PC-9 (cell line): Measurements from ENCODE around the gene USP13. TPM values are rescaled to one million over a fixed set of nuclear protein-coding genes. Genes with fewer than 3 reads are reported as not detected.

Experiments
- BruUV-seq: library from RNA; stranded (reverse); fragments of 400-500 nt; replicated peaks from 2 replicates; lab custom pipeline; 2021; lab: Mats Ljungman, UMichigan
- CTCF ChIA-PET: fragments of 300-600 bp; sonication (Branson Sonifier 250); formaldehyde crosslinking; loops from one replicate; lab custom pipeline; 2022; ENCODE audit warnings: antibody characterized with exemption; lab: Charles Lee
- POLR2A ChIA-PET: fragments of 300-600 bp; sonication (Branson Sonifier 250); formaldehyde crosslinking; loops from one replicate; lab custom pipeline; 2022; ENCODE audit warnings: antibody characterized with exemption; ENCODE audit not compliant: unreplicated experiment; lab: Charles Lee
- DNase-seq, 2 experiments: peaks; one replicate each; pipeline versions ENCODE4 v3.0.0 to v3.0.0-alpha.2; 2015 to 2022; ENCODE audit warnings: mixed read lengths in 1 of 2
- H2AFZ ChIP-seq: fragments of 200-600 bp; sonication (generic); 2 replicates; pipeline ENCODE4 v1.8.1; 2017; ENCODE audit warnings: antibody characterized with exemption
- H3F3A ChIP-seq: fragments of 200-600 bp; sonication (generic); 2 replicates; pipeline ENCODE4 v1.8.1; 2017; ENCODE audit warnings: antibody characterized with exemption, mild to moderate bottlenecking, low read depth; ENCODE audit not compliant: insufficient read depth
- H3K27ac ChIP-seq: fragments of 200-600 bp; sonication (generic); 2 replicates; pipeline ENCODE4 v1.6.1; 2016; ENCODE audit warnings: mixed run types
- H3K27me3 ChIP-seq: fragments of 200-600 bp; sonication (generic); 2 replicates; pipeline ENCODE4 v1.6.1; 2016; ENCODE audit warnings: low read depth, mixed run types; ENCODE audit not compliant: insufficient read depth
- H3K36me3 ChIP-seq: fragments of 200-600 bp; sonication (generic); 2 replicates; pipeline ENCODE4 v1.6.1; 2016; ENCODE audit warnings: low read depth, mixed run types
- H3K4me1 ChIP-seq: fragments of 200-600 bp; sonication (generic); replicated peaks from 2 replicates; pipeline ENCODE4 v1.6.1; 2016; ENCODE audit warnings: mixed run types; ENCODE audit not compliant: insufficient read depth
- H3K4me2 ChIP-seq: fragments of 200-600 bp; sonication (generic); 2 replicates; pipeline ENCODE4 v1.6.1; 2017; ENCODE audit warnings: mixed run types
- H3K4me3 ChIP-seq: fragments of 200-600 bp; sonication (generic); 2 replicates; pipeline ENCODE4 v1.6.1; 2016; ENCODE audit warnings: mixed run types
- H3K79me2 ChIP-seq: fragments of 200-600 bp; sonication (generic); 2 replicates; pipeline ENCODE4 v1.6.1; 2017; ENCODE audit warnings: low read depth, mixed run types
- H3K9me2 ChIP-seq: fragments of 200-600 bp; sonication (generic); 2 replicates; pipeline ENCODE4 v1.8.1; 2017; ENCODE audit warnings: mild to moderate bottlenecking; ENCODE audit not compliant: insufficient read depth
- H3K9me3 ChIP-seq: fragments of 200-600 bp; sonication (generic); 2 replicates; pipeline ENCODE4 v1.8.1; 2016; ENCODE audit warnings: low read depth; ENCODE audit not compliant: insufficient read depth
- H4K20me1 ChIP-seq: fragments of 200-600 bp; sonication (generic); 2 replicates; pipeline ENCODE4 v1.8.1; 2017; ENCODE audit not compliant: insufficient read depth
- EZH2 ChIP-seq: fragments of 200-600 bp; sonication (generic); IDR thresholded peaks from 2 replicates; pipeline ENCODE4 v1.8.0; 2017; ENCODE audit warnings: antibody characterized with exemption, low read depth
- intact Hi-C: fragments of 100-400 bp; cut with micrococcal nuclease; formaldehyde crosslinking; loops from one replicate; pipeline ENCODE4 v1.10.0; 2022; ENCODE audit not compliant: unreplicated experiment
- total RNA-seq: library from RNA; stranded (reverse); gene quantifications from 2 replicates; pipeline ENCODE4 v1.2.3, GENCODE V29; 2021
- TF ChIP-seq, protein P1 (sequence below): fragments of 200-600 bp; sonication (generic); conservative IDR thresholded peaks from 2 replicates; pipeline ENCODE4 v1.6.1; 2017; ENCODE audit warnings: mixed run types, antibody characterized with exemption, mild to moderate bottlenecking, moderate library complexity

The USP13 gene
- total RNA-seq, 1 experiment from 2014 or later: 24.7 TPM

DNA sequence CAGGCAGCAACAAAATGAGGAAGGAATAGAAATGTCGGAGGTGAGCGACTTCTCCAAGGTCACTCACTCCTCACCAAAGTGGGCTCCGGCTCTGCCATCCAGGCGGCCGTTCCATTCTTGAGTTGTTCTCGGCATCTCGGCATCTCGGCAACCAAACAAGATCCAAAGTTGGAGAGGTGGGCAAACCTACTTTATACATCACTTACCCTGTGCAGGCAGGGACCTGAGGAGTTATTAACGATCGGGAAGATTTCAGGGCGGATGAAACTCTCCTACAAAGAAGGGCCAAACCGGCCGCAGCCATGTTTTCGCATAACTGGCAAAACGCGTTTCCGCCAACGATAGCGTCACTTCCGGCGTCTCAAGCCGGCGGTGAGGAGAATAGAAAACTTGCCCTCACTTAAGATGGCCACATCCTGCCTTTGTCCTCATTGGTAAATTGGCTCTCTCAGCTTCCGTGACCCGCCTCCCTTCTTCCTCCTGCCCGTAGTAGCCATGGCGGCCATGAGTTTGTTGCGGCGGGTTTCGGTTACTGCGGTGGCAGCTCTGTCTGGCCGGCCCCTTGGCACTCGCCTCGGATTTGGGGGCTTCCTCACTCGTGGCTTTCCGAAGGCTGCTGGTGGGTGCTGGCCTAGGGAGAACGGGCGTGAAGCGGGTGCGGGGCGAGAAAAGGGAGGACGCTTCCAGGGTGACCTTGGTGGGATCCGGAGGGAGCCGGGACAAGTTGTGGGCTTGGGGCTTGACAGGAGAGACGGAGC, 48.3 kb upstream of the USP13 start, which contains the start of the genes MRPL47 and NDUFB5:
TSS of gene MRPL47 (minus strand) at position 318 of the 758 bp plus-strand sequence. CDS start at position 304, 14 bp downstream.
TSS of gene NDUFB5 (plus strand) at position 474 of the 758 bp plus-strand sequence. CDS start at position 496, 22 bp downstream.
- BruUV-seq: TSS peak; percentile 88
- ChIA-PET POLR2A (interaction anchor here (0.5 to 0.7 kb wide), 3 partner anchors 40 to 287 kb away, joined by 4 to 27 read pairs (median 5); no protein-coding TSS in a partner anchor), CTCF (interaction anchor here (0.6 kb wide), 1 partner anchor 1308 kb away, joined by 9 read pairs; the partner anchor contains the start of gene FXR1)
- Histone ChIP-seq H3K27me3 (no peaks in the 10 kb centered on the region), H3K27ac (peak within 1 kb of the TSS; percentile 76), H3K9me3 (no peaks in the 10 kb centered on the region), H2AFZ (peak within 1 kb of the TSS; percentile 94), H3K4me3 (peak within 1 kb of the TSS; percentile 94), H4K20me1 (0 out of 2 replicates have a peak, but pooled peaks cover under 1% of the 10 kb centered on the region), H3F3A (no peaks in the 10 kb centered on the region), H3K79me2 (peaks cover 54% of the 10 kb centered on the region), H3K36me3 (peaks cover 31% of the 10 kb centered on the region), H3K9me2 (no peaks in the 10 kb centered on the region), H3K4me1 (peaks cover 24% of the 10 kb centered on the region), H3K4me2 (peak within 1 kb of the TSS; percentile 88)
- no peak for TF ChIP-seq EZH2
- TF ChIP-seq, protein P1, sequence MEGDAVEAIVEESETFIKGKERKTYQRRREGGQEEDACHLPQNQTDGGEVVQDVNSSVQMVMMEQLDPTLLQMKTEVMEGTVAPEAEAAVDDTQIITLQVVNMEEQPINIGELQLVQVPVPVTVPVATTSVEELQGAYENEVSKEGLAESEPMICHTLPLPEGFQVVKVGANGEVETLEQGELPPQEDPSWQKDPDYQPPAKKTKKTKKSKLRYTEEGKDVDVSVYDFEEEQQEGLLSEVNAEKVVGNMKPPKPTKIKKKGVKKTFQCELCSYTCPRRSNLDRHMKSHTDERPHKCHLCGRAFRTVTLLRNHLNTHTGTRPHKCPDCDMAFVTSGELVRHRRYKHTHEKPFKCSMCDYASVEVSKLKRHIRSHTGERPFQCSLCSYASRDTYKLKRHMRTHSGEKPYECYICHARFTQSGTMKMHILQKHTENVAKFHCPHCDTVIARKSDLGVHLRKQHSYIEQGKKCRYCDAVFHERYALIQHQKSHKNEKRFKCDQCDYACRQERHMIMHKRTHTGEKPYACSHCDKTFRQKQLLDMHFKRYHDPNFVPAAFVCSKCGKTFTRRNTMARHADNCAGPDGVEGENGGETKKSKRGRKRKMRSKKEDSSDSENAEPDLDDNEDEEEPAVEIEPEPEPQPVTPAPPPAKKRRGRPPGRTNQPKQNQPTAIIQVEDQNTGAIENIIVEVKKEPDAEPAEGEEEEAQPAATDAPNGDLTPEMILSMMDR: no peak
- intact Hi-C loops: loop anchor here (1.0 to 2.0 kb wide), 3 partner anchors 42 to 257 kb away; partner anchors contain the start of genes ACTL6A, MFN1 and USP13
- DNase-seq: peak; percentile 90 to 95

DNA sequence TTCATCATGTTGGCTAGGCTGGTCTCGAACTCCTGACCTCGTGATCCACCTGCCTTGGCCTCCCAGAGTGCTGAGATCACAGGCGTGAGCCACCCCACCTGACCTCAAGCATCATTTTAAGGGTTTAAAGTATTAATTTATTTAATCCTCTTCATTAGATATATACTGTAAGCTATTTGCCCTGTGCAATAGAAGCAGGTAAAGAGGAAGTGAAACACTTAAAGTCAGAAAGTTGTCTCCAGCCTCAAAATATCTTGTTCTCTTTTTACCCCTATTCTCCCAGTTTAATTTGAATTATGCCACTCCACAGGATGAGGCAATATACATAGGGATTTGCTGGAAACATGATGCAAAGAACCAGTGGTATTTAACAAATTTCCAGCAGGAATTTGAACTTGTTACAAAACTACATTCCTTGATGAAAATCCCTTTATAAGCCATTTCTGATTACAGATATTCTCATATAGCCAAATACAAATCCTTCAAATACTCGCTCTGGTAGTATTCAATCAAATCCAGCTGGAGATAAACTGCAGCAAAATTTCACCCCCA, 46.2 kb upstream of the USP13 start:
- TF ChIP-seq, protein P1: no peak
- TF ChIP-seq EZH2: no peak
- Histone ChIP-seq H3K79me2 (peaks cover 54% of the 10 kb centered on the region), H3K4me1 (peaks cover 24% of the 10 kb centered on the region), H3K27me3 (no peaks in the 10 kb centered on the region), H4K20me1 (no peaks in the 10 kb centered on the region), H3K27ac (no peak overlapping the region), H2AFZ (no peak overlapping the region), H3K4me3 (no peak overlapping the region), H3K4me2 (no peak overlapping the region; the same call in 1 of the 2 replicates), H3F3A (no peaks in the 10 kb centered on the region), H3K9me3 (no peaks in the 10 kb centered on the region), H3K36me3 (peaks cover 22% of the 10 kb centered on the region), H3K9me2 (no peaks in the 10 kb centered on the region)
- no peak for DNase-seq
- ChIA-PET POLR2A (no interaction called here), CTCF (no interaction called here)
- BruUV-seq: no TSS peak
- intact Hi-C loops: no loop called here

DNA sequence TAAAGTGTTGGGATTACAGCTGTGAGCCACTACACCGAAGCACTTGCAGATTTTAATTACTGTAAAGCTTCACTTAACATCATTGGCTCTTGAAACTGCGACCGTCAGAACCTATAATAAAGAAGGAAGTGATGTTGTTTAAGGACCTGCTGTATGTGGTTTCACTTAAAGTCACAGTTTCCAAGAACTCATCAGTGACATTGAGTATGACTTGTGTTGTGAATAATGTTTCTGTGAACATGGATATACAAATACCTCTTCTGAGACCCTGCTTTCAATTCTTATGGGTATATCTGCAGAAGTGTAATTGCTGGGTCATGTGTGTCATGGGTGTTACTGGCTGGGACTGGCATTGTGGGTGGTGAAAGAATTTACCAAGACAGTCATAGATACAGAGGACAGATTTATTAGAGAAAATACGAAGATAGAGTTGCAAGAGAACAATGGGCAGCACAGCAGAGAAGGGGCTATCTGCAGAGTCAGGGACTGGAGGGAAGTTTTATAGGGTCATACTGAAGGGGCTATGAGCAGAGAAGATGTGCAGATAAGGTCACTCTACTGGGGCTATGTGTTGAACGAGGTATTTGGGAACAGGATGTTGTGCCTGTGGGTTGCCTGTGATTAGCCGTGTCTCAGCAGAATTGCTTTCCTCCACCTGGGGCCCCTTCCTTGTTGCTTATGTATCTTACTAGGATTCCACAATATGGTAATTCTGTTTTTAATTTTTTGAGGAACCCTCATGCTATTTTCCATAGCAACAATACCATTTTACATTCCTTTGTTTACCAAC, 43.7 kb upstream of the USP13 start:
- ChIA-PET CTCF (no interaction called here), POLR2A (interaction anchor here (0.7 kb wide), 1 partner anchor 13 kb away, joined by 5 read pairs; no protein-coding TSS in a partner anchor)
- no peak for DNase-seq
- Histone ChIP-seq H4K20me1 (no peaks in the 10 kb centered on the region), H3K36me3 (peaks cover 17% of the 10 kb centered on the region), H3K9me2 (no peaks in the 10 kb centered on the region), H3K4me3 (no peak overlapping the region), H3F3A (no peaks in the 10 kb centered on the region), H3K27me3 (no peaks in the 10 kb centered on the region), H3K4me1 (peaks cover 11% of the 10 kb centered on the region), H3K4me2 (no peak overlapping the region), H3K9me3 (no peaks in the 10 kb centered on the region), H3K27ac (no peak overlapping the region), H3K79me2 (peaks cover 33% of the 10 kb centered on the region), H2AFZ (no peak overlapping the region)
- no peak for TF ChIP-seq EZH2
- TF ChIP-seq, protein P1: no peak
- intact Hi-C loops: no loop called here
- BruUV-seq: no TSS peak
